GM21360 (cell line): ENCODE results near the gene IGF1.

Experiments used
- ATAC-seq: cut with Tn5 transposase; IDR thresholded peaks from one replicate; pipeline ENCODE4 v1.9.1; 2021; ENCODE audit warnings: mild to moderate bottlenecking, moderate library complexity; ENCODE audit not compliant: unreplicated experiment

The IGF1 gene

DNA sequence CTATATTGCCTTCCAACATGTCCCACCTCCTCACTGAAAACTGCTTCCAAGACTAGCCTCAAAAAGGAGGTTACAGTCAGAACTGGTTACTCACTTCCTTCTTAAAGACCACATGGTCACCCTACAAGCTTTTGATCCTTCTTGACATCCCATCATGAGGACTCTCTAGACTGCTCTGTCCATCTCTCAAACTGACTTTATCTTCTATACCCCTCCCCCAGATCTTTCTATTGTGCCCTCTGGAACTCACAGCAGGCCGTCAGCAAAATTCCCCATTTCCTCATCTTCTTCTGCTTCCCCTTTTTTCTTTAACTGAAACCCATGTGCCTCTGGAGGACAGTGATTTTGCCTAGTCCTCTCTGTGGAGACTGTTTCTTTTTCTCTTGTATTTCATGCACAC is 18.1 kb upstream of the IGF1 start:
- ATAC-seq: no peak

- no peak for ATAC-seq
Measured at GRCh38 chr12:102497743-102498142, 17.4 kb upstream of the IGF1 start.

GRCh38 chr12:102496591-102496990 is 16.2 kb upstream of the IGF1 start:
- ATAC-seq: no peak

DNA sequence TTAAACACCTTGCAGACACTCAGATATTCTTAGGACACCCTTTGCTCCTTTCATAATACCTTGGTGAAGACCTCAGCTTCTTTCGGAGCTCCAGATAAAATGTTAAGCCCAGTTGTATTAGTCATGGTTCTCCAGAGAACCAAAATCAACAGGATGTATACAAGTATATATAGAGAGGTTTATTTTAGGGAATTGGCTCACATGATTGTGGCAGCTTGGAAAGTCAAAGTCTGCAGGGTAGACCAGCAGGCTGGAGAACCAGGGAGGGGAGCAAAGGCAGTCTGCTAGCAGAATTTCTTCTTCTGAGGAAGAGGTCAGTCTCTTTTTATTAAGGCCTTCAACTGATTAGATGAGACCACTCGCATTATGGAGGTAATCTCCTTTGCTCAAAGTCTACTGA is 6.9 kb upstream of the IGF1 start:
- no peak for ATAC-seq

GRCh38 chr12:102486153-102486552 is 5.8 kb upstream of the IGF1 start:
- no peak for ATAC-seq

GRCh38 chr12:102484428-102484958 is 4.1 kb upstream of the IGF1 start:
- peak; percentile 51 for ATAC-seq

GRCh38 chr12:102484017-102484416 is 3.7 kb upstream of the IGF1 start:
- ATAC-seq: peak; percentile 16

- peak; percentile 60 for ATAC-seq
Measured at GRCh38 chr12:102483466-102483865, 3.1 kb upstream of the IGF1 start.

GRCh38 chr12:102481705-102482425 is 1.5 kb upstream of the IGF1 start:
- no peak for ATAC-seq

DNA sequence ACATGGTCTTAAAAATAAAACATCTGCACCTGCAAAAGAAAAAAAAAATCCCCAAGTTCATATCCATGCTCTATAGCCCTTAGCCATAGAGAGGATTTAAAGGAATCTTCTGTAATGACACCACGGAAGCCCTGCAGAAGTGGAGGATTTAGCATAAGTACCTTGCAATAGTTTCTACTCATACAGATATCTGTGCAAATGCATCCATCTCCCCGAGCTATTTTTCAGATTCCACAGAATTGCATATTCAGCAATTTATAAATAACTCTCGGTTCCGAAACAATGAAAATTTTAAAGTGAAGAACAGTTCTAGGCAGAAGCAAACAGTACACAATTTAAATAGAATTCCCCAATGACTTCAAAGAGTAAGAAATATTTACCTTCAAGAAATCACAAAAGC is 424 bp downstream of the IGF1 start:
- no peak for ATAC-seq

DNA sequence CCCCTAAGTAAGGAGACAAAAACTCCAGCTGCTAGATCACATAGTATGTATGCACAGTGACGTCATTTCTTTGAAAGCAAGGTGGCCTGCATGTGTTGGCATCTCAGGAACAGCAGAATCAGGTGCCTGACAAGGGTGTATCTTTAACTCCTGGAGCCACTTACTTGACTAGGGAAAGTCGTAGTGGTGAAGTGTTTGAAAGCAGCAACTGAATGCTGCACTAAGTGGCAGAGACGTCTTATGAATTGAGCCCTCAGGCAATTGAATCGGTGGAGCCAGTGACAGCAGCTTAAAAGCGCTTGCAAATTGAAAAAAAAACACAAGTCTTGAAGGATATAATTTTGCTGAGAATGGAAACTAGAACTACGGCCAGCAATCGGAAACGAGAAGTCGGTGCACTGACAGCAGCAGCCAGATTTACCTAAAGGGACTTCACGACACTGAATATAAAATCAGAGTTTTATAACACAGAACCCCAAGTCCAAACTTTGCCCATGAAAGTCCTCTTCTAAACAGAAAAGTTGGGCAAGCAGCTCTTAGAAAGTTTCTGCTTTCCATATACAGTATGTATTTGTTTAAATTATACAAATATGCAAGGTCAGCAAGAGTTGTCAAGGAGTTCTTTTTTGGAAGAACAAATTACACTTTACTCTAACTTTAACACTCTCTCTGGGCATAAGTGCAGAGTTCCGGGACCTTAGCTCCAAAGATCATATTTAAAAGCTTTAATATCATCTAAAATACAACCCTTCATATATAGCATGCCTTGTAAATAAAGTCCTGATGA is 1.1 kb downstream of the IGF1 start:
- ATAC-seq: peak; percentile 9

DNA sequence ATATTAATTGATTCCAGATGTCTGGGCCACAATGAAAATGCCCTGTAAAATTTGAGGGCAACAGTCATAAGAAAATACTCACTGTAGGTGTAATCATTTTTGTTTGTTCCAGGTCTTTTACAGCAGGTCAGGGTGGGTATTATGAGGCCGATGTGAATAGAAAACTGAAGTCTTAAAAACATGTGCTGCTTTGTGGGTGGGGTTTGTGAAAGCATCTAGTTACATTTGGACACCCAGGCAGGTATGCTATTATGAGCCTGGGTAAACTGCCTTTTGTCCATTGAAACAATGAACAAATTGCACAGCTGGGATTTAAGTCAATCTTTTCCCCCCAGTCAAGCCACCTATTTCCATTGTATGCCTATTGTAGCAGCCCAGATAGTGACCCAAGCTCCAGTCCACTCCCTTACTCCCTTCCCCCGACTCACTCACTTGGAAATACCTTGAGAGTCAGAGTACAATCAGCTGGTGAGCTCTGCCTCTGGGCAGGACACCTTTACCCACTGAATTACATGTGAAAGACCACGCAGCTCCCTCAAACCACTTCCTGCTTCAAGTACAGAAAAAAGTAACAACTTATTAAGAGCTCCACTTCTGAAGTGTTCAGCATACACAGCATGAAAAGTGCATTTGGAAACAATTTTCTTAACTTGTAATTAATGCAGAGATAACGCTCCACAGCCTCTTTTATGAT is 1.8 kb downstream of the IGF1 start:
- peak; percentile 52 for ATAC-seq

DNA sequence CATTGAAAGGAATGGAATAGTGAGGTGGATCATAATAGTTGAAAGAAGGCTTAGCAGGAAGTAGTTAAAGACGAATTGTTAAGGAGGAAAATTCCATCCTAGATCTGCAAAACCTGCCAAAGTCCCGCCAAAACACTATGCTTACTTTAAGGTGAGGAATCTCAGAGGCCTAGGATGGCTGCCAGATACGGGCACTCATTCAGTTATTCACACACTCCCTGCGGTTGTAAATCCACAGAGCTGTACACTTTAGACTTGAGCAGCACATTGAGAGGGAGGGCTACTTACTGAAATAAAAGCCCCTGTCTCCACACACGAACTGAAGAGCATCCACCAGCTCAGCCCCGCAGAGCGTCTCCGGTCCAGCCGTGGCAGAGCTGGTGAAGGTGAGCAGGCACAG is 5.0 kb downstream of the IGF1 start:
- ATAC-seq: no peak

DNA sequence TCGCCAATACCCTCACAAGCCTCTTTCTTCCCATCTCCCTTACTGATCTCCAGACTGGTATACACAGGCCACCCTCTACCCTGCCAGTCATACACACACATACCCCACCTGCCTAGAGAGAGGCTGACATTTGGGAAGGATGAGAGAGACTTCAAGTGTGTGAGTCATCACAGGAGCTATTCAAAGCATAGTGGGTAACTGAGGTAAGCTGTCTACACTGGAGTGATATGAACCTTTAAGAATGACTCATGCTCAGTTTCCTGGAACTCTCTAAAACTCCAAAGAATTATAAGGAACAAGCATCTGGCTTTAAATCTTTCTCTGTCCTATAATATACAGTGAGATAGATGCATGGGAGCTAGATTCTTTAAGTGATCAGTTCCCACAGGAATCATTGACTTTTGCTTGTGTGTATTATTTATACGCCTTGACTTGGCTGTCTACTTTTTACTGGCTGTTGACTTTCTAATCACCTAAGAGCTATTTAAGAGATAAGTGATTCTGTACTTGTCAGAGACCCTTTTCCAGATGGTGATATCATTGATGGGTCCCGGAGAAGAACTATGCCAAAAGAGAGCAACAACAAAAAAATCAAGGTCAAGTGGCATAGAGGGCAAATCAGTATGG is 5.8 kb downstream of the IGF1 start:
- ATAC-seq: no peak

GRCh38 chr12:102472496-102472895 is 7.9 kb downstream of the IGF1 start:
- ATAC-seq: no peak

GRCh38 chr12:102471556-102471955 is 8.8 kb downstream of the IGF1 start:
- no peak for ATAC-seq

- no peak for ATAC-seq
Measured at GRCh38 chr12:102470945-102471344, 9.4 kb downstream of the IGF1 start.

- no peak for ATAC-seq
Measured at GRCh38 chr12:102468261-102468915, 12.0 kb downstream of the IGF1 start.

DNA sequence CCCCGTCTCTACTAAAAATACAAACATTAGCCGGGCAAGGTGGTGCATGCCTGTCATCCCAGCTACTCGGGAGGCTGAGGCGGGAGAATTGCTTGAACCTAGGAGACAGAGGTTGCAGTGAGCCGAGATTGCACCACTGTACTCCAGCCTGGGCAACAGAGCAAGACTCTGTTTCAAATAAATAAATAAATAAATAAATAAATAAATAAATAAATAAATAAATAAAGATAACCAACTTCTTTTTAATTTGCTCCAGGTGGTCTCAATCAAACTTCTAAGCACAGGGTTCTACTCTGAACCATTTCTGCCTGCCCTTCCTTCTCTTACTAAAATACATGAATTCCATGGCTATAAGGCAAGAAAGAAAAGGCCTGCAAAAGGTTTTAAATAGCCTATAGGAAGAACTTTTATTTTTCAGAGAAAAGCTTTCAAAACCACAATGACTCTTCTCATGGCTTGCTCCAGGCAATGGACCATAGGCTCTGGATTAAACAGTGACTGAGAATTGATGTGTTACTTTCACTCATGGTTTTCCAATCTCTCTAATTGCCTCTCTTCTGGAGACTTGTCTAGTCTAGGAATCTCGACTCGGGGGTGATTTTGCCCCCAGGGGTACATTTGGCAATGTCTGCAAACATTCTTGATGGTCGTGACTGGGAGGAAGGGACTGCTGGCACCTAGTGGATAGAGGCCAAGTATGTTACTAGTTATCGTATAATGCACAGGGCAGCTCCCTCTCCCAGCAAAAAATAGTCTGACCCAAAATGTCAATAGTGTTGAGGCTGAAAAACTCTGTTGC is 14.4 kb downstream of the IGF1 start:
- ATAC-seq: no peak
